GM18526 (cell line): Measurements from ENCODE around the gene KRTAP10-2.

Experiments used
- POLR2A ChIP-seq: IDR thresholded peaks from 3 replicates; pipeline ENCODE4 v1.6.1; 2011; ENCODE audit not compliant: insufficient read length; ENCODE audit errors: extremely low read depth

KRTAP10-2 gene

DNA sequence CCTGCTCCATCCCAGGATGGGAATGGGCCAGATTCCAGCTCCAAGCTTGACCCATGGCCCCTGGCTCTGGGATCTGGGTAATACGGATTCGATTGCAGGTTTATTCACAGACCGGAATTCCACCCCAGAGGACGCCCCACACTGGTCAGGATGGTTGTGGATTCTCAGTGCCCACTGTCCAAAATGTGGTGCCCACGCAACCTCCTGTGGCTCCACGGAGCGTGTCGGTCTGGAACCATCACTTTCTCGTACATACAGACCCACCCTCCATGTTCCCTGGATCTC lies 42.9 kb downstream of the KRTAP10-2 start:
- no peak for TF ChIP-seq POLR2A

DNA sequence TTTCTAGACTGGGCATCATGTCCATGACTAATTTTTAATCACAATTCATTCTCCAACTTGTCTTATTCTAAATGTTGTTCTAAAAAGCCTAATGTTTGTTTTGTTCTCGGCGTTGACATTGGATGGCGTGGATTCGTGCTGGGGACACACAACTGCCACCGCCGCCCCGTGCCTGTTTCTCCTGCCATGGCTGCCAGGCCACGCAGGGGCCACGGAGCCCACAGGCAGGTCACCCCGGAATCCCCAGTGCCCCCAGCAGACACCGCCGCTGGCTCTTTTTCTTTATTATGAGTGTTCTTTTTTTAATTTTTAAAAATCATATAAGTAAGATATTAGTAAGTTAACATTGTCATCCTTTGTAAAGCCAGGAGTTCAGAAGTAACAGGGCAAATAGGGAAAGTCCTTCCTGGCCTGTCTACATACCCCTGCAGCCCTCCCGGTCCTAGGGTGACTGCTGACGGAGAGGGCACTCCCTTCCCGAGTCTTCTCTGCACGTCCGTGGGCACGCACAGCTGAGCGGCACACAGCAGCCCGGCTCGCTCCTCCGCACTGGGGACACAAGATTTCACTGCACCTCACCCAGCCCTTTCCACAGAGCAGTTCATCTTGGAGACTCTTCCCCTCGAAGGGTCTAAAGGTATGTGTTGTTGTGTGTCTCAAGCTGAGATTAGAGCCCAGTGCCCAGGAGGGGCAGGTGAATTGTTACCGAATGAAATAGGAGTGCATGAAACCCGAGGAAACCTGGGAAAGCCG lies 43.5 kb downstream of the KRTAP10-2 start:
- TF ChIP-seq POLR2A: no peak

DNA sequence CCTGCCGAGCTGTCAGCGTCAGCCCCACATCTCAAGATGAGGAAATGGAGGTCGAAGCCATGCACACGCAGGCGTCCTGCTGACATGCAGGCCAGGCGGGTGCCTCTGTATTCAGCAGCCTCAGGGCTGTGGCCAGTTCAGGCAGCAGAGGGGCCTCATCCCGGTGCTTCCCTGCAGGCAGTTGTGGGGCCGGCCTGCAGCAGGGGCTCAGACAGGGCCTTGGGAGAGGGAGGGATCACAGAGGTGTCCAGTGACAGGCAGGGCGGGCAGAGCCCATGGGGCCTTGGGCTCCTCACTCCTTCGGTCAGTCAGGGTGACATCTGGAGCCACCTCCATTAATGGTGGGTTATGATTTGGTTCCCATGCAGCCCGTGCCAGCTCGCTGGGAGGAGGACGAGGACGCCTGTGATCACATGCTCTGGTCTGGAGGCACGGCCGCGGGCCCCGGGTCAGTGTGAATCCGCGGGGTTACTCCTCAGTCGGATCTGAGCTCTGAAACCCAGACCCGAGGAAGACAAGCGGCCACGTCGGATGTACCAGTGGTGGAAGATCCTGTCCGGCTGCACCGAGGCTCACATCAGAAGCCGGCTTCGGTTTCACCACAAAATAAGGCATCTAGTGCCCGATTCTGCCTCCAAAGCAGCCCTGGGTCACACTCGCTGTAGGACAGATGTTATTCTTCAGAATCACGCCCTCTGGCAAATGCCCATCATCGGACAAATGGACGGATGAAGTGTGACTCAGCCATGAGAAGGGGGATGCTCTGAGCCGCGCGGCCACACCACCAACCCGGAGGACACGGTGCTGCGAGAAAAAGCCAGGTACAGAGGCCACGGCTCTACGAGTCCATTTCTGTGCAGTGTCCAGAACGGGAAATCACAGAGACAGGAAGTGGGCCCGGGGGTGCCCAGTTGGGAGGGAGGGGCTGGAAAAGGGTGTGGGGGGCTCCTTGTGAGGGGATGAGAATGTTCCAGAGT lies 44.7 kb downstream of the KRTAP10-2 start:
- no peak for TF ChIP-seq POLR2A

DNA sequence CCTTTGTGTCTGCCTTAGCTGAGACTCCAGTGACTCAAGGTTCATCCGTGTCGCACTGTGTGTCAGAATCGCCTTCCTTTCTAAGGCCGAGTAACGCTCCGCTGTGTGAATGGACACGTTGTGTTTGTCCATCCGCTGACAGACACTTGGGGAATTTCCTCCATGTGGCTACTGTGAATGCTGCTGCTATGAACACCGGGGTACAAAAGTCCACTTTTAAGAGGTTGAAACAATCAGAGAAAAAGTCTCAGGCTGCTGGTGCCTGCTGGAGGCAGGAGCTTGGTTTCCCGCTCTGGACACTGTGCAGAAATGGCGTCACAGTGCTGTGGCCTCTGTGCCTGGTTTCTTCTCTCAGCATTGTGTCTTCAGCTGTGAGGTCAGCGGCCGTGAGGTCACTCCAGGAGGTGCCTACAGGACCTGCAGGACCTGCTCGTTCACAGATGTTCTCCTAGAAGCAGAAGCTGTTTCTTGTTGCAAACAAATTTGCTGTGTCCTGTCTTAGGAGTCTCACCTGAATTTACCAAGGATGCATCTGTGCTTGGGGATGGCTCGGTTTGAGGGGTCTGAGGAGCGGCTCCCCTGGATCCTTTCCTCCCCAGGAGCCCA lies 45.5 kb downstream of the KRTAP10-2 start:
- TF ChIP-seq POLR2A: no peak

DNA sequence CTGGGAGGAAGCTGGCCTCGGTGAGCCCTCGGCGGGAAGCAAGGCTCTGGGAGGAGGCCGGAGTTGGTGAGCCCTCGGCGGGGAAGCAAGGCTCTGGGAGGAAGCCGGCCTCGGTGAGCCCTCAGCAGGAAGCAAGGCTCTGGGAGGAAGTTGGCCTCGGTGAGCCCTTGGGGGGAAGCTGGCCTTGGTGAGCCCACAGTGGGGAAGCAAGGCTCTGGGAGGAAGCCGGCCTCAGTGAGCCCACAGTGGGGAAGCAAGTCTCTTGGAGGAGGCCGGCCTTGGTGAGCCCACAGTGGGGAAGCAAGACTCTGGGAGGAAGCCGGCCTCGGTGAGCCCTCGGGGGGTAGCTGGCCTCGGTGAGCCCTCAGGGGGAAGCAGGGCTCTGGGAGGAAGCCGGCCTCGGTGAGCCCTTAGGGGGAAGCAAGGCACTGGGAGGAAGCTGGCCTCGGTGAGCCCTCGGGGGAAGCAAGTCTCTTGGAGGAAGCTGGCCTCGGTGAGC lies 47.4 kb downstream of the KRTAP10-2 start:
- TF ChIP-seq POLR2A: no peak

DNA sequence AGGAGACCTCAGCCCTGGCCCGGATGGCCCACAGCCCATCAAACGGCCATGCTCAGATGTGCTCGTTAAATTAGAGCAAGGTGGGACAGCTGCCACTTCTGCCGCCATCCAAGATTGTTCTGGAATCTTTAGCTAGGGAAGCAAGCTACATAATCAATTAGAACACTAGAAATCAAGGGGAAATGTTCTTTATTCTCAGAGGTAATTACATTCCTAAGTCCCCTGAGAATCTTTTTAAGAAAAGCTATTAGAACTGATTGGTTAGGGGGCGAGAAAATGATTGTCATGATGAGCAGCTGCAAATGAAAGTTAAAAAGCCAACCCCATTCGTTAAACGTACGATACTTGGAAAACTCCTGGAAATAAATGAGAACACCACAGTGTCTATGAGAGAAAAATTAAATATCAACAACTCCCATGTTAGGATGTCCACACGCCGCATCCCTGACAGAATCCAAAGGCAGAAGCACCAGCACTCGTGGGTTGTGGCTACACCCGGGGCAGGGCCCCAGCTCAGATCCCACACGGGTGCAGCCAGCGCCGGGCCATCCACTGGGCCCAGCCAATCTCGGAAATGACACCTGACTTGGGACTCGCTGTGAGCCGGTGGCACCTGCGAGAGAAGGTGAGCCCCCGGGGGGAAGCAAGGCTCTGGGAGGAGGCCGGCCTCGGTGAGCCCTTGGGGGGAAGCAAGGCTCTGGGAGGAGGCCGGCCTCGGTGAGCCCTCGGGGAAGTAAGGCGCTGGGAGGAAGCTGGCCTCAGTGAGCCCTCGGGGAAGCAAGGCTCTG lies 48.9 kb downstream of the KRTAP10-2 start:
- TF ChIP-seq POLR2A: no peak
